ENCODE measurements around the gene KIF14. TPM values are rescaled to one million over a fixed set of nuclear protein-coding genes. Genes with fewer than 3 reads are reported as not detected.
A peak's percentile ranks its signal among the peaks of the same experiment; 100 is the strongest.

Gene KIF14
- total and polyA plus RNA-seq, 2 of the 4 experiments (the other 2 are of a cell fraction), result 2.3 to 4.7 TPM

GRCh38 chr1:200625381-200625824 is 4.9 kb upstream of the KIF14 start:
- H3K27ac ChIP-seq (ENCODE audit: insufficient read depth, low read length), result no peak overlapping the region
- POLR2A ChIA-PET (ENCODE audit: unreplicated experiment), result no interaction called here

More at GRCh38 chr1:200625381-200625824, 4.9 kb upstream of the KIF14 start:
- H3K23ac ChIP-seq (ENCODE audit: low read depth, low read length), result no peak overlapping the region
- no peaks in the 10 kb centered on the region for H3K9me3 ChIP-seq (ENCODE audit: control insufficient read depth, insufficient read depth, low read length)
- H2AFZ ChIP-seq (replicated peaks; ENCODE audit: low read length, poor library complexity), result no peak overlapping the region
- H3K4me3 ChIP-seq (ENCODE audit: insufficient read depth, low read depth, low read length), result no peak overlapping the region
- CTCF ChIA-PET, result interaction anchor here (0.6 kb wide), 1 partner anchor 44 kb away, joined by 5 read pairs; no protein-coding TSS in a partner anchor
- no peaks in the 10 kb centered on the region; the same call in 1 of the 2 replicates for H3K4me1 ChIP-seq (ENCODE audit: control insufficient read depth, insufficient read depth, low read length)
- H3K27me3 ChIP-seq (ENCODE audit: control insufficient read depth, insufficient read depth, low read length), result no peaks in the 10 kb centered on the region; the same call in 1 of the 2 replicates
- TF ChIP-seq CEBPB (IDR thresholded peaks at IDR 0.05; ENCODE audit: low read depth, low read length) (no peak), ELK1 (IDR thresholded peaks at IDR 0.05; ENCODE audit: borderline replicate concordance, low read depth, low read length) (no peak), NFE2L2 (IDR thresholded peaks at IDR 0.05; ENCODE audit: low read depth, low read length) (no peak), RFX5 (IDR thresholded peaks at IDR 0.05; ENCODE audit: low read depth, low read length) (no peak), BHLHE40 (IDR thresholded peaks at IDR 0.05; ENCODE audit: low read depth, low read length) (no peak), USF2 (IDR thresholded peaks at IDR 0.05; ENCODE audit: low read depth, low read length) (no peak), MAZ (IDR thresholded peaks at IDR 0.05; ENCODE audit: borderline replicate concordance, low read depth, low read length) (no peak), RCOR1 (IDR thresholded peaks at IDR 0.05; ENCODE audit: insufficient replicate concordance, low read length) (no peak), FOS (IDR thresholded peaks at IDR 0.05; ENCODE audit: low read depth, low read length) (no peak), POLR2A (IDR thresholded peaks at IDR 0.05; ENCODE audit: low read depth, low read length) (no peak), CHD1 (IDR thresholded peaks at IDR 0.05; ENCODE audit: low read depth, low read length) (no peak)
- TF ChIP-seq, protein P1, sequence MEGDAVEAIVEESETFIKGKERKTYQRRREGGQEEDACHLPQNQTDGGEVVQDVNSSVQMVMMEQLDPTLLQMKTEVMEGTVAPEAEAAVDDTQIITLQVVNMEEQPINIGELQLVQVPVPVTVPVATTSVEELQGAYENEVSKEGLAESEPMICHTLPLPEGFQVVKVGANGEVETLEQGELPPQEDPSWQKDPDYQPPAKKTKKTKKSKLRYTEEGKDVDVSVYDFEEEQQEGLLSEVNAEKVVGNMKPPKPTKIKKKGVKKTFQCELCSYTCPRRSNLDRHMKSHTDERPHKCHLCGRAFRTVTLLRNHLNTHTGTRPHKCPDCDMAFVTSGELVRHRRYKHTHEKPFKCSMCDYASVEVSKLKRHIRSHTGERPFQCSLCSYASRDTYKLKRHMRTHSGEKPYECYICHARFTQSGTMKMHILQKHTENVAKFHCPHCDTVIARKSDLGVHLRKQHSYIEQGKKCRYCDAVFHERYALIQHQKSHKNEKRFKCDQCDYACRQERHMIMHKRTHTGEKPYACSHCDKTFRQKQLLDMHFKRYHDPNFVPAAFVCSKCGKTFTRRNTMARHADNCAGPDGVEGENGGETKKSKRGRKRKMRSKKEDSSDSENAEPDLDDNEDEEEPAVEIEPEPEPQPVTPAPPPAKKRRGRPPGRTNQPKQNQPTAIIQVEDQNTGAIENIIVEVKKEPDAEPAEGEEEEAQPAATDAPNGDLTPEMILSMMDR (conservative IDR thresholded peaks at IDR 0.05; ENCODE audit: low read depth, low read length), result no peak
- H2BK120ac ChIP-seq (ENCODE audit: low read depth, low read length), result no peak overlapping the region
- H3K4ac ChIP-seq (ENCODE audit: low read depth, low read length), result no peak overlapping the region
- H2BK5ac ChIP-seq (ENCODE audit: low read depth, low read length, poor library complexity, severe bottlenecking), result no peak overlapping the region
- H3K14ac ChIP-seq (replicated peaks; ENCODE audit: low read depth, low read length), result no peak overlapping the region
- H3K56ac ChIP-seq (ENCODE audit: extremely low read depth, insufficient read depth, low read length), result no peak overlapping the region
- intact Hi-C loops (cut with micrococcal nuclease), result loop anchor here (10.0 kb wide), 1 partner anchor 349 kb away; no protein-coding TSS in a partner anchor
- H4K91ac ChIP-seq (ENCODE audit: insufficient read depth, low read depth, low read length), result no peak overlapping the region
- no peak overlapping the region for H2BK15ac ChIP-seq (ENCODE audit: low read depth, low read length)
- no peaks in the 10 kb centered on the region for H4K20me1 ChIP-seq (ENCODE audit: insufficient read depth, low read length)
- H3K18ac ChIP-seq (ENCODE audit: low read depth, low read length), result no peak overlapping the region
- ATAC-seq (ENCODE audit: low read depth) (no peak), DNase-seq (peak; percentile 56)
- no peak overlapping the region for H3K4me2 ChIP-seq (ENCODE audit: low read depth, low read length)
- no peaks in the 10 kb centered on the region for H3K36me3 ChIP-seq (ENCODE audit: control insufficient read depth, insufficient read depth, low read length)
- in situ Hi-C loops (cut with MboI; ENCODE audit: low sequenced_read_pairs), result loop anchor here (5.0 to 10.0 kb wide), 2 partner anchors 177 to 419 kb away; no protein-coding TSS in a partner anchor
- no peak overlapping the region for H4K5ac ChIP-seq (ENCODE audit: low read depth, low read length)
- H2AK9ac ChIP-seq (replicated peaks; ENCODE audit: low read depth, low read length, poor library complexity), result no peak overlapping the region
- H3K9ac ChIP-seq (ENCODE audit: low read depth, low read length), result no peak overlapping the region
- no peaks in the 10 kb centered on the region; a peak in 1 of 4 replicates for H3K79me1 ChIP-seq (ENCODE audit: low read depth in 1 of 2, low read length in 2 of 2)
- H2AK5ac ChIP-seq (ENCODE audit: low read depth, low read length), result no peak overlapping the region
- no CpG with 5 or more reads among the region's 1 CpG for WGBS, 2 experiments (ENCODE audit: extremely low coverage in 2 of 2, insufficient read length in 1 of 2)
- dilution Hi-C loops (cut with HindIII; ENCODE audit: low sequenced_read_pairs, unreplicated experiment), result no loop called here
- no TSS peak for BruUV-seq (replicated peaks)
- no peak overlapping the region for H4K8ac ChIP-seq (ENCODE audit: low read depth in 2 of 2, low read length in 2 of 2)
- no peaks in the 10 kb centered on the region for H3K9me1 ChIP-seq (ENCODE audit: insufficient read depth, low read length)
- H2BK20ac ChIP-seq (ENCODE audit: low read depth, low read length), result no peak overlapping the region

Measured in IMR-90 (cell line).